IPS DF 6.9 (cell line): ENCODE measurements around the gene ANTXRL.
"Not testable (repeated sequence)": the region's sequence is repeated elsewhere in the genome, so short reads cannot be mapped to it uniquely, and the experiment has no call there.

ENCODE experiments used
- DNase-seq: peaks from one replicate; pipeline ENCODE4 v3.0.0-alpha.2; 2013; ENCODE audit warnings: low read depth, low spot score
- H3K27ac ChIP-seq: one replicate; pipeline ENCODE4 v1.5.1; 2013; ENCODE audit warnings: low read length, control low read depth
- H3K27me3 ChIP-seq: 2 replicates; pipeline ENCODE4 v1.6.1; 2013; ENCODE audit warnings: mild to moderate bottlenecking, low read length; ENCODE audit not compliant: control insufficient read depth, insufficient read depth
- H3K36me3 ChIP-seq: 2 replicates; pipeline ENCODE4 v1.6.1; 2013; ENCODE audit warnings: low read length; ENCODE audit not compliant: control insufficient read depth, insufficient read depth
- H3K4me1 ChIP-seq: 2 replicates; pipeline ENCODE4 v1.6.1; 2013; ENCODE audit warnings: low read length; ENCODE audit not compliant: control insufficient read depth, insufficient read depth
- H3K4me3 ChIP-seq: 2 replicates; pipeline ENCODE4 v1.5.1; 2013; ENCODE audit warnings: mild to moderate bottlenecking, low read length
- H3K9me3 ChIP-seq: 2 replicates; pipeline ENCODE4 v1.6.1; 2013; ENCODE audit warnings: low read length, inconsistent platforms; ENCODE audit not compliant: control insufficient read depth, insufficient read depth
- WGBS: extraction: QIAGEN DNeasy Blood & Tissue Kit; methylation state at CpG from one replicate; pipeline ENCODE4 v1.1.7; 2013; ENCODE audit warnings: mixed read lengths, missing lambda C conversion rate; ENCODE audit not compliant: insufficient read length, insufficient coverage; 5-methylcytosine and 5-hydroxymethylcytosine counted together

The ANTXRL gene

GRCh38 chr10:46367666-46368240 lies 81.0 kb downstream of the ANTXRL start:
- not testable (repeated sequence) for H3K4me3 ChIP-seq, H3K27me3 ChIP-seq
- WGBS: no CpG with 5 or more reads among the region's 8 CpGs

DNA sequence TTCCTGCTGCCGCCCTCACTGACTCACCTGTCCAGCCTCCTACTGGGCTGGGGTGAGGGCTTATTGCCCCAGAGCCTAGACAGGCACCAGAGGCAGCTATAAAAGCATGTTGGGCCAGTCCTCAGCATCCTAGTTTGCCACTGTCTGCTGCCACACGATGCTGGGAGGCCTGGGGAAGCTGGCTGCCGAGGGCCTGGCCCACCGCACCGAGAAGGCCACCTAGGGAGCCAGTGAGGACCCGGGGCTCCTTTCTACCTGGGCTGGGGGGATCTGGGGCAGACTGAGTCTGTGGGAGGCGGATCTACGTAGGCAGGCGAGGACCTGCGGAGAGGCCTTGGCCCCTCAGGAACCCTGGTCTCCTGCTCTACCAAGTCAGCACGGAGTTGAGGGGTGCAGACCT lies 82.2 kb downstream of the ANTXRL start:
- H3K4me3 ChIP-seq, H3K4me1 ChIP-seq, H3K36me3 ChIP-seq, H3K27me3 ChIP-seq, H3K27ac ChIP-seq, H3K9me3 ChIP-seq, DNase-seq: not testable (repeated sequence)
- no CpG with 5 or more reads among the region's 11 CpGs for WGBS

More at GRCh38 chr10:46367666-46368240, 81.0 kb downstream of the ANTXRL start:
- not testable (repeated sequence) for H3K9me3 ChIP-seq, DNase-seq, H3K36me3 ChIP-seq, H3K4me1 ChIP-seq, H3K27ac ChIP-seq

- H3K9me3 ChIP-seq, H3K36me3 ChIP-seq, H3K27ac ChIP-seq, H3K4me1 ChIP-seq, DNase-seq, H3K4me3 ChIP-seq, H3K27me3 ChIP-seq: not testable (repeated sequence)
- no CpG with 5 or more reads among the region's 3 CpGs for WGBS
Observed at GRCh38 chr10:46374410-46374809, 87.6 kb downstream of the ANTXRL start.

GRCh38 chr10:46375406-46375805 lies 88.6 kb downstream of the ANTXRL start, which contains the start of gene ANXA8L1:
ANXA8L1 (plus strand) TSS chr10:46375776; CDS start chr10:46375852, 76 bp downstream.
- H3K9me3 ChIP-seq, H3K4me3 ChIP-seq, H3K27me3 ChIP-seq, H3K4me1 ChIP-seq, DNase-seq, H3K36me3 ChIP-seq, H3K27ac ChIP-seq: not testable (repeated sequence)
- no CpG with 5 or more reads among the region's 11 CpGs for WGBS

DNA sequence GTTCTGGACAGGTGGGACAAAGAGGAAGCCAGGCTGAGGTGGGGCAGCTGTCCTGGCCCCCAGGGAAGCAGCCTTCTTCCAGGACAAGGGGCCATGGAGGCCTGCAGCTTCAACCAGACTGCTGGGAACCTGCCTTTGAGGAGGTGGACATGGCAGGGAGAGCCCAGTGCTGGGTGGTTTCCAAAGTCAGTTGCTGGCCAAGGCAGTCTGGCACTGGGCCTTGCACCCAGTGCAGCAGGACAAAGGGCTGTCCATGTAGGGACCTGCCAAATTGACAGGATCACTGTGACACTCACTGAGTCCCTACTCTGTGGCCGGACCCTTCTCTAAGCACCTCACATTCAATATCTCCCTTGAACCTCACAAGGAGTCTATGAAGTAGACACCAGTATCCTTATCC lies 90.2 kb downstream of the ANTXRL start:
- H3K4me3 ChIP-seq, H3K4me1 ChIP-seq, H3K27me3 ChIP-seq, DNase-seq, H3K36me3 ChIP-seq, H3K9me3 ChIP-seq, H3K27ac ChIP-seq: not testable (repeated sequence)
- WGBS: no CpG with 5 or more reads among the region's 1 CpG

GRCh38 chr10:46377651-46378050 lies 90.9 kb downstream of the ANTXRL start:
- no CpG with 5 or more reads among the region's 4 CpGs for WGBS
- not testable (repeated sequence) for H3K4me1 ChIP-seq, H3K36me3 ChIP-seq, H3K9me3 ChIP-seq, H3K27me3 ChIP-seq, H3K4me3 ChIP-seq, H3K27ac ChIP-seq, DNase-seq

DNA sequence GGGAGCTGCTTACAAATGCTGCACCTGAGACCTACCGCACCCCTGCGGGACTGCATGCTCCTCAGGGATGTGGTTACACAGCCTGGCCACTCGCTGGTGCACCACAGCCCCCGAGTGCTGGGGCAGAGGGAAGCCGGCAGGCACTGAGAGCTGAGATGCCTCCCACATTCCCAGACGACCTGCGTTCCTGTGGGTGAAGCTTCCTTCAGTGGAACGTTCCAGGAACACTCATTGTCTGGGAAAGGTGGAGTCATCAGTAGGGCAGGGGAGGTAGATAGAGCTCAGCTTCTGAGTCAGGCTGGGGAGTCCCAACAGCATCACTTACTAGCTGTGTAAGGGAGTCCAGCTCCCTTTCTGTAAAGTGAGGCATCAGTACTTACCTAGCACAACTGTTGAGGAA lies 91.3 kb downstream of the ANTXRL start:
- H3K36me3 ChIP-seq, H3K27me3 ChIP-seq, H3K4me3 ChIP-seq, DNase-seq, H3K4me1 ChIP-seq, H3K27ac ChIP-seq, H3K9me3 ChIP-seq: not testable (repeated sequence)
- no CpG with 5 or more reads among the region's 8 CpGs for WGBS

DNA sequence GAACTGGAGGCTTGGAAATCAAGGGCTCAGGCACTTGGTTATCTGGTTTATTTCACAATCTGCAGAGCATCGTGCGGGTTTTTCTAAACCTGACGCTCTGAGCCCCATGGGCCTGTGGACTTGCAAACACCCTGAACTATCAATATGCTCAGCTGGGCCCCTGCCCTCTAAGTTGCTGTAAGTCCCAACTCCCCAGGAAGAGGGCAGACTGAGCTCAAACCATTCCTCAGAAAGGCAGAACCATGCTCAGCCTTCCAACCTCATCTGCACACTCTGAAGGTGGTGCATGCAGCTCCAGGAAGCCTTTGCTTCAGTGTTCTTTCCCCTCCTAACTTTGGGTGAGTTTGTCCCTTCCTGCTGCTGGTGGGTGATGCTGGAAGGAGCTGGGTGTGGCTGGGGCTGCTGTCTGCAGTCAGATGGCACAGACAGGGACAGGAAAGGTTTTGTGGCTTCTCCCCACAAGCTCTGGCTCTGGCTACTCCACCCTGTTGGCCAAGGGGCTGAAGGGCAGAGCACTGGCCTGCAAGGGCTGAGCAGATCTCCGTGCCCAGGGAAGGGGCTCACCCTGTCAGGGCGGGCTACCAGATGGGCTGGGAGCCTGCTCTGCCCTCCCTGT lies 92.5 kb downstream of the ANTXRL start:
- not testable (repeated sequence) for H3K36me3 ChIP-seq, H3K4me1 ChIP-seq, H3K4me3 ChIP-seq, H3K9me3 ChIP-seq, H3K27me3 ChIP-seq, DNase-seq, H3K27ac ChIP-seq
- no CpG with 5 or more reads among the region's 5 CpGs for WGBS
